IPS DF 19.7 (cell line): ENCODE measurements around the gene RGS6.

Experiments used
- DNase-seq: peaks from one replicate; pipeline ENCODE4 v3.0.0-alpha.2; 2013; ENCODE audit warnings: low read depth, low spot score

RGS6 gene

GRCh38 chr14:71947947-71948500 is 15.8 kb downstream of the RGS6 start:
- DNase-seq, result no peak

GRCh38 chr14:71952381-71953363 is 20.4 kb downstream of the RGS6 start:
- DNase-seq, result no peak

GRCh38 chr14:71956920-71957563 is 24.8 kb downstream of the RGS6 start:
- DNase-seq, result no peak

- no peak for DNase-seq
Observed at GRCh38 chr14:71959055-71959454, 26.8 kb downstream of the RGS6 start.

- DNase-seq, result no peak
Observed at GRCh38 chr14:71960494-71961353, 28.5 kb downstream of the RGS6 start.

- DNase-seq, result no peak
Observed at GRCh38 chr14:71961972-71962371, 29.7 kb downstream of the RGS6 start.

GRCh38 chr14:71964716-71965115 is 32.5 kb downstream of the RGS6 start:
- no peak for DNase-seq

GRCh38 chr14:71966528-71966927 is 34.3 kb downstream of the RGS6 start:
- no peak for DNase-seq

- DNase-seq, result no peak
Observed at GRCh38 chr14:71967704-71968103, 35.5 kb downstream of the RGS6 start.

GRCh38 chr14:71970272-71970671 is 38.0 kb downstream of the RGS6 start:
- no peak for DNase-seq

GRCh38 chr14:71985538-71986189 is 53.4 kb downstream of the RGS6 start:
- DNase-seq, result no peak

- DNase-seq, result no peak
Observed at GRCh38 chr14:71988476-71988875, 56.2 kb downstream of the RGS6 start.

GRCh38 chr14:71988939-71989338 is 56.7 kb downstream of the RGS6 start:
- no peak for DNase-seq

- DNase-seq, result no peak
Observed at GRCh38 chr14:71994416-71994815, 62.2 kb downstream of the RGS6 start.

GRCh38 chr14:71995741-71996140 is 63.5 kb downstream of the RGS6 start:
- no peak for DNase-seq

- DNase-seq, result no peak
Observed at GRCh38 chr14:71996610-71997009, 64.4 kb downstream of the RGS6 start.

- no peak for DNase-seq
Observed at GRCh38 chr14:72000907-72001306, 68.7 kb downstream of the RGS6 start.

GRCh38 chr14:72002731-72003130 is 70.5 kb downstream of the RGS6 start:
- DNase-seq, result no peak

GRCh38 chr14:72008666-72009065 is 76.4 kb downstream of the RGS6 start:
- no peak for DNase-seq

GRCh38 chr14:72010474-72010873 is 78.2 kb downstream of the RGS6 start:
- no peak for DNase-seq

GRCh38 chr14:72013721-72014345 is 81.6 kb downstream of the RGS6 start:
- DNase-seq, result no peak
